GM19035 (cell line): ENCODE results near the gene TINAGL1.

Experiments used
- ATAC-seq: cut with Tn5 transposase; IDR thresholded peaks from one replicate; pipeline ENCODE4 v1.9.1; 2021; ENCODE audit not compliant: unreplicated experiment

Gene TINAGL1

DNA sequence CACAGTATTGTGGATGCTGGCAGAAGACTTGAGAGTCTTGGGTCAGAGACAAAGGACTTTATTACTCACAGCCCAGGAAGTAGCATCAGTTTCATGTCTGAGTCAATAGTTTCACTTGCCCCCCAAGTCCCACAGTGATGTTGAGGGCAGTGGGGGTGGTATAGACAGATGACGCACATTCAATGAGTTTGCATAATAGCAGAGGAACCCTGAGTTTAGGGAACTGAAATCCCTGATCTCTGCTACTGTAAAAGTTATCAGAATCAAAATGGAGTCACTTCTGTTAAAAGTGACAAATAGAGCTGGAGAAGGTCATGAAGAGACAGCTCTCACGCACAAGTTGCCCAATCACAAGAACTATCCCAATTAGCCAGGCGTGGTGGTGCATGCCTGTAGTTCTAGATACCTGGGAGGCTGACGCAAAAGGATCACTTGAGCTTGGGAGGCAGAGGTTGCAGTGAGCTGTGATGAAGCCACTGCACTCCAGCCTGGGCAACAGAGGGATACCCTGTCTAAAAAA lies 29.7 kb downstream of the TINAGL1 start:
- ATAC-seq, result peak; percentile 94

DNA sequence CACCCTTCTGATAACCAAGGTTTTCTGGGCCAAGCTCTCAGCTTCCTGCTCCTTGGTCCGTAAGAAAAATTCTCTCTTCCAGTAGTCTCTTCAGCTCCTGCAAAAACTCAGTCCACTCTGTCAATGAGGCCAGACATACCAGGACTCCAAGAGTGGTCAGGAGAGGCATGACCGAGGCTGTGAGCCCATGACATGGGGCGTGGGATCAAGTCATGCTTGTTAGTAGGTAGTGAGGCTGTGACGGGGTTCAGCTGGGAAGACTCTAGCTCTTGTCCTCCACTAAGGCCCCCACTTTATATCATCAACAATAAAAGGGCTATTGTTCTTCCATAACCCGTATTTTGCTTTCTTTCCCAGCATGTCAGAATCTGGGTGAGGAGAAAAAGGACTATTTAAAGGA lies 31.0 kb downstream of the TINAGL1 start:
- ATAC-seq, result no peak

DNA sequence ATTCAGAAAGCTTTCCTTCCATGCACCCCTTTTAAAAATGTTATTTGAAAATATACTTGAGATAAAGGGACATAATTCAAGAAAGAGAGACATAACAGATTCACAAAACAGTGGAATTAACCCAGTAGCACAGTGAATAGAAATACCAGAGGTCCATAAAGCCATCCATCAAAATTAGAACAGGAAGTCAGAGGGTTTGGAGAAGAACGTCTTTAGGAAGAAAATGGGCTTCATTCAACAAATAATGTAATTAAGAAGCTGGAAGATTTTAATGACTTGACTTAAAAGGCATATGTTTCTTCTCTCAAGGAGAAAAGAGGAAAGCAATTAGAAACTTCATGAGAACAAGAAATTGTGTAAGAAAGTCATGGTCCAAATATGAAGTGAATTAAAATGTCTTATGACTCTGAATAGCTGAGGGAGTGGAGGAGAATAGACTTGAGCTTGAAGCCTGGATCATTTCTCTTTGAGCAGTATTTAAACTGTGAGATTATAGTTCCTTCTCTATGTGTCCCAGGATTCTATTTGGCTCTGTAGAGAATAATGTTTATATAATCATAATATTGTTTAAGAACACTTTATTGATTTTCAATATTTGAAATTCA lies 33.3 kb downstream of the TINAGL1 start:
- no peak for ATAC-seq

DNA sequence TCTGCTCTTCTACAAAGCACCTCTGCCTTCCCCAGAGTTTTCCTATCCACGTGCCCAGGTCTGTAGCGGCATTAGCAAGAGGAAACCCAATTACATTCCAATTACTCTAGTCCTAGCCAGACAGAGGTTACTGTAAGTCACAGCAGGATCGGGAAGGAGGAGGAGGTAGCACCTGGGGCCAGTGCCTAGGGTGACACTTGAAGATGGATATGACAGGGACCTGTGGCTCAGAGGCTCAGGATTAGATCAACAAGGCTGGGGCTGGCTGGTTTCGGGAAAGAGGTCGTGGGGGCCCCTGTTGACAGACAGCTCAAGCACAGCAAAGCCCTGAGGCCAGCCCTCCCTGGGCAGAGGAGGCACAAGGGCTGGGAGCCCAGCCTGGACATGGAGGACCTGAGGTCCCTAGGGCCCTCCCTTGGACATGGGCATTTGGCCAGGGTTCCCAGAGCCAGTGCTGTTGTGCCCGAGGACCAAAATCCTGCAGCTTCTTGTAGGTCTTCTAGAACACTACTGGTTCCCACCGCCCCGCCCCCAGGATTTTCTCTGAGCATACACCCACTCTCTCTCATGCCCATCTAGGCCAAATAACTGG lies 38.2 kb downstream of the TINAGL1 start:
- no peak for ATAC-seq

DNA sequence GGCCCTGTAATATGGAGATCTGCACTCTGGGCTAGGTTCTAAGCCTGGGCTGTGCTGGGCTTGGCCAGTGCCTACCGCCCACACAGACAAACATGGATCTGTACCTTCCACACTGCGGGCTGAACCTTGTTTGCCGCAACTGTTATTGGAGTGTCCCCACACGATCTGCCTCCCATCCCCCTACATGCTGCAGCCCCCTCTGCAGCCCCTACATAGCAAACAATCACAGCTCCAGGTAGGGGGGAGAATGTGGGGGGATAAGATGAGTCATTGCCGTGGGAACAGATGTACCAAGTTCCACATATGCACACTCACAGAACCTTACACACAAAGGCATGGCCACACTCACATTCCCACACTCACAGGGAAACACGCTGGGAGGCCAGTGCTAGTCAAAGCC lies 39.1 kb downstream of the TINAGL1 start:
- no peak for ATAC-seq

DNA sequence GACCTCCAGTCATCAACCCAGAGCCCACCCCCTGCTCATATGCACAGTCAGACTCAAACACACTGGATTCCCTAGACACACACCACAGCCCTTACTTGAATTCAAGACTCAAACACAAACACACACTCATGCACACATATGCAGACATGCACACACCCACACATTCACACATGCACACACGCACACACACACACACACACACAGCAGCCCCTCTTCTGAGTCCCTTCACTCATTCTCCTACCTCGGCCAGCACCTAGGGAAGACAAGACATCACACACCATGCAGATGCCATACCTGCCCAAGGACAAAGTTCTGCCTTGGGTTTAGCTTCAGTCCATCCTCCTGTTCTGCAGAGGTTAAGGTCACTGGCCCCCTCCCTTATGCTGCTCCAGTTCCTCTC lies 39.6 kb downstream of the TINAGL1 start:
- ATAC-seq, result no peak

DNA sequence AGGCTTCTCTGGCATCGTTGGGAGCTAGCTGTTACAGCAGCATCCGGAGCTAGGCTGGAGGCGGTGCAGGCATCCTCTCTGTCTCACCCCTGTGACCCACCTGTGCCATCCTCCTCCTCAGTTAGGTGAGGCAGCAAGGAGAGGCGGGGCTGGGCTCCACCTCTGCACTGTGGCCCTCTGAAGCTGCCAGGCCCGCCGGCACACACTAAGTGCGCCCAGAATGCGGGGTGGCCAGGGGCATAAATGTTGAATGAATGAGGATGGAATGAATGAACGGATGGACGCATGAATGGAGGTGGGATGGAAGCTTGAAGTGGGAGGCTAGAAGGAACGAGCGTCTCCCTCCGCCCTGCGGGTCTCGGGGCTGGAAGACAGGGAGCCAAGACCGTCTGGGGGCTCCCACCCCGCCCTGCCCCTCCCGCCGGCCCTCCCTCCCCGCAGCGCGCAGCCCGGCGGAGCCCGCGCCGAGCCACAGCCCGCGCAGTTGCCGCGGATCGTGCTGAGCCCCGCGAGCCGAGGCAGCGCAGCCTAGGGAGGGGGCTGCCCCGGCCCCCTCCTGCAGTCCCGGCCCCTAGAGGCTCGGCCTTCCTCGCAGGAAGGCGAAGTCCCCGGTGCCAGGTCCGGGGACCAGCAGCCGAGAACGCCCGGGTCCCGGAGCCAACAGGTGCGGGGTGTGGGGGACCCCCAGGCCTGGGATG lies 41.1 kb downstream of the TINAGL1 start, which contains the start of gene HCRTR1:
Gene HCRTR1, plus strand, starts transcription at position 472 of the 698 bp plus-strand sequence. CDS start 1,504 bp downstream, outside the sequence.
- ATAC-seq, result no peak

DNA sequence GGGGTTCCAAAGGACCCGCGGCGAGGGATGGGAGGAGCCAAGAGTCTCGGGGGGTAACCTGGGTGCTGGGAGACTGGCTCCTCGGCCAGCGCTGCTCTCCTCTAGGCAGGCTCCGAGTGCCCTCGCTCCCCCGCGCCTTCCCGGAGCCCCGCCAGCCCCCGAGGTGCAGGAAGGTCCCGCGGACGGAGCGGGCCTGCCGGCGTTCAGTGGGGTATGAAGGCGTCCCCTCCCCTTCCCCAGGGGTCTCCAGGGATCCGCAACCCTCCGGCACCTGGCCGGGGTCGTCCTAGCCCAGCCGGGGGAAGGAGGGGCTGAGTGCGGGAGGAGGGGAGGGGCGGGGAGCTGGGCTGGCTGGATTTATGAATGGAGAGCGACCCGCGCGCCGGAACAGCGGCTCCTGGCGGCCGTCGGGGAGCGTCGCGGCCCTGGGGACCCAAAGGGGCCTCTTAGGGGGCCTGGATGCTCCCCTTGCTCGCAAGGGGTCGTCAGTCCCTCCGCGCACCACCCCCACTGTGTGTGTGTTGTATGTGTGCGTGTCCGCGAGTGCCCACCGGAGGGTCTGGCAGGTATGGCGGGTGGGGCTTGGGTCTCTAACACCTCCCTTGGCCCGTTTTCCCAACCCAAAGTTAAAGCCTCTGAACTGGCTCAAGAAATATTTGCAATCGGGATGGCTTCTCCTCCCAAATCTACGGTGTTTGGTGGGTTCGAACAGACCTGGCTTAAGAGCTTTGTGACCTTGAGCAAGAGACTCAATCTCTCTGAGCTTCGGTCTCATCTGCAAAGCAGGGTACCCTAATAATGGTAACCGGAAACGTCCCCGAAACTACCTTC lies 41.8 kb downstream of the TINAGL1 start:
- ATAC-seq, result no peak

DNA sequence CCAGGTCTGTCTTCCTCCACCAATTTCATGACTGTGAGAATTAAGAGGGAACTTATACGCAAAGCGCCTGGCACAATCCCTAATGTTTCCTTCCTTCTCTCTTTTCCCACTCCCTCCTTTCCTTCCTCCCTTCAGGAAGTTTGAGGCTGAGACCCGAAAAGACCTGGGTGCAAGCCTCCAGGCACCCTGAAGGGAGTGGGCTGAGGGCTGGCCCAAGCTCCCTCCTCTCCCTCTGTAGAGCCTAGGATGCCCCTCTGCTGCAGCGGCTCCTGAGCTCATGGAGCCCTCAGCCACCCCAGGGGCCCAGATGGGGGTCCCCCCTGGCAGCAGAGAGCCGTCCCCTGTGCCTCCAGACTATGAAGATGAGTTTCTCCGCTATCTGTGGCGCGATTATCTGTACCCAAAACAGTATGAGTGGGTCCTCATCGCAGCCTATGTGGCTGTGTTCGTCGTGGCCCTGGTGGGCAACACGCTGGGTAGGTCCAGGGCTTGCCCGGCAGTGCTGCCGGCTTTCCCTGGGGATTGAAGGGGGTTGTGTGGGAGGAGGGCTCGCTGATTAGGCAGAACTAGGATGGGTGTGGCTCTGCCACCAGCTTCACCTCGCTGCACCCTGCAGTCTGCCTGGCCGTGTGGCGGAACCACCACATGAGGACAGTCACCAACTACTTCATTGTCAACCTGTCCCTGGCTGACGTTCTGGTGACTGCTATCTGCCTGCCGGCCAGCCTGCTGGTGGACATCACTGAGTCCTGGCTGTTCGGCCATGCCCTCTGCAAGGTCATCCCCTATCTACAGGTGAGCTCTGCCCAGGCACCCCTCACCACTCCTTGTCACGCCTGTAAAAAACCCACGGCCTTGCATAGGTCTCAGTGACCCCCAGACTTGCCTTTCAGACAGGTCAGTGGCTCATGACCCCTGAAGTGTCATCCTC lies 42.9 kb downstream of the TINAGL1 start:
- ATAC-seq, result no peak

DNA sequence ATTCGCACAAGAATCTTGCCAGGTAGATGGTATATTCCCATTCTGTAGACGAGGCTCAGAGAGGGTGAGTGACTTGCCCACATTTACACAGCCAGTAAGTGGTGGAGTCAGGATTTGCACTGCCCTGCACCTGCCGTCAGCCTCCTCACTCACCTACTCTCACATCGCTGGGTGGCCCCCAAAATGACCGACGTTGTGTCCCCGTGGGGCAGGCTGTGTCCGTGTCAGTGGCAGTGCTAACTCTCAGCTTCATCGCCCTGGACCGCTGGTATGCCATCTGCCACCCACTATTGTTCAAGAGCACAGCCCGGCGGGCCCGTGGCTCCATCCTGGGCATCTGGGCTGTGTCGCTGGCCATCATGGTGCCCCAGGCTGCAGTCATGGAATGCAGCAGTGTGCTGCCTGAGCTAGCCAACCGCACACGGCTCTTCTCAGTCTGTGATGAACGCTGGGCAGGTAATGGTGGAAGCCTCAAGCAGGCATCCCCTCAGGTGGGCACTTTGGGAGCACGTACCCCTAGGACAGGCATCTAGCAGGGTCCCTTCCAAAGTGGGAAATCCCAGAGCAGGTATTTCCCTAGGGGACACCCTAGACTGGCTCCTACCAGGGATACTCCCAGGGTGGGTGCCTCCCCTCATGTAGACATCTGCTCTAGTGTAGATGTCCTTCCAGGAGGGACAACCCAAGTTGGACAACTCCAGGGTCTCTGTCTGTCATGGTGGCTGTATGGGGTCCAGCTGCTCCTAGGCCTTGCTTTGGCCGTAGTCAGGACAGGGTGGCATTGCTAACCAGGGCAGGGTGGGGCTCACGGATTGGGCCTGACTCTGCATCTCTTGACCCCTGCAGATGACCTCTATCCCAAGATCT lies 44.5 kb downstream of the TINAGL1 start:
- no peak for ATAC-seq

DNA sequence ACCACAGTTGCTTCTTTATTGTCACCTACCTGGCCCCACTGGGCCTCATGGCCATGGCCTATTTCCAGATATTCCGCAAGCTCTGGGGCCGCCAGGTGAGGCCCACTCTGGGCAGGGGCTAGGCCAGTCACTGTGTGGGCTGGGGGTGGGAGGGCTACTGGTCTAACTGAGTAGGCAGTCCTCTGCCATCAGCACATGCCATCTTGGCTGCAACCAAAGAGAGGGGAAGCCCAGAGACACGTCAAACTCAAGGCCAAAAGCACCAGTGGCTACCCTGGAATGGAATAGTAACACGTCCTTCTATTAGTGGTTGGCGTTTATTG lies 45.1 kb downstream of the TINAGL1 start:
- no peak for ATAC-seq

DNA sequence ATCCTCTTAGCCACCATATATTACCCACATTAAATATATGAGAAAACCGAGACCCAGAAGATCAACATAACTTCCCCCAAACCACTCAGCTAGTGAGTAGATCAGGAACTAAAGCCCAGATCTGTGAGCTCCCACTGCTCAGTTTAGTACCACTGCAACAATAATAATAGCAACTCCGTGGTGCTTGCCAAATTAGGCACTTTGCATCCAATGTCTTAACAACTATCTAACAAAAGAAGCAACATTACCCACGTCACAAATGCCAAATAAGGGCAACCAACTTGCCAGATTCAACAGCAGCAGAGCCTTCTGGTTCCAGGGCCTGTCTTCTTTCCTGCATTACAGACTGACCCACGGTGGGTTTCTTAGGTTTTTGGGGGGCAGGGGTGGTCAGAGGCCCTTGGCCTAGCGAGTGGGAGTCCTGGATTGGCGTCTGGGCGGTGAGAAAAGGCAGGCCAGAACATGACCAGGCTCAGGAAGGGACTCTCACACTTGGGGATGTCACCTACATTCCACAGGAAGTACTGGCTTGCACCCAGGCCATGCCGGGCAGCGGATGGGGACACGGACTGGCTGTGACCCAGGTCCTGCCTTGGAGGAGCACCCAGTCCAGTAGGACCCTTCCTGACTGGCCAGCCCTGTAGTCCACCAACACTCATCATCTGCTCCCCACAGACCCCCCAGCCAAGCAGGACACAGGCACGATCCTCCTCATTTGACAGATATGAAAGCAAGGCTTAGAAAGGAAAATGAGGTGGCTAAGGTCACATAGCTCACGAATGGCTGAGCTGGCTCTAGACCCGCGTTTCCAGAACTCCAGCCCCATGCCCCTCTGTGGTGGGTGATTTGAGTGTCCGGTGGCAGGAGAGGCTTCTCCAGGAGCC lies 45.8 kb downstream of the TINAGL1 start:
- no peak for ATAC-seq

DNA sequence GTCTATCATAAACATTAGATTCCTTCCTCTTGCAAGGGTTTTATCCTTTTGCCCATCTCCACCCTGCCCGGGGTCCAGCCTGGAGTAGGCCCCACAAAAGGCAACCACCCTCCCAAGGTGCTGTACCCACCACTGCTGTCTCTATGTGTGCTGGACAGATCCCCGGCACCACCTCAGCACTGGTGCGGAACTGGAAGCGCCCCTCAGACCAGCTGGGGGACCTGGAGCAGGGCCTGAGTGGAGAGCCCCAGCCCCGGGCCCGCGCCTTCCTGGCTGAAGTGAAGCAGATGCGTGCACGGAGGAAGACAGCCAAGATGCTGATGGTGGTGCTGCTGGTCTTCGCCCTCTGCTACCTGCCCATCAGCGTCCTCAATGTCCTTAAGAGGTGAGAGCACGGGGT lies 47.0 kb downstream of the TINAGL1 start:
- no peak for ATAC-seq

DNA sequence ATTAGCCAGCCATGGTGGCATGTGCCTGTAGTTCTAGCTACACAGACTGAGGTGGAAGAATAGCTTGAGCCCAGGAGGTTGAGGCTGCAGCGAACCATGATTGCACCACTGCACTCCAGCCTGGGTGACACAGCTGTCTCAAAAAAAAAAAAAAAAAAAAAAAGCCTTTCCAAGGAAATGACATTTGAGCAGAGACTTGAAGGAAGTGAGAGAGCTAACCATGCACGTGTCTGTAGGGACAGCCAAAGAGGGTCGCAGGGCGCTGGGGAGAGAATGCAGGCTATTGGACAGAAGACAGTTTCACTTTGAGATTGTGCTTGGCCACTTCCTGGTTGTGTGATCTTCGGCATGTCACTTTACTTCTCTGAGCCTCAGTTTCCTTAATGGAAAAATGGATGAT lies 48.0 kb downstream of the TINAGL1 start:
- ATAC-seq, result no peak

DNA sequence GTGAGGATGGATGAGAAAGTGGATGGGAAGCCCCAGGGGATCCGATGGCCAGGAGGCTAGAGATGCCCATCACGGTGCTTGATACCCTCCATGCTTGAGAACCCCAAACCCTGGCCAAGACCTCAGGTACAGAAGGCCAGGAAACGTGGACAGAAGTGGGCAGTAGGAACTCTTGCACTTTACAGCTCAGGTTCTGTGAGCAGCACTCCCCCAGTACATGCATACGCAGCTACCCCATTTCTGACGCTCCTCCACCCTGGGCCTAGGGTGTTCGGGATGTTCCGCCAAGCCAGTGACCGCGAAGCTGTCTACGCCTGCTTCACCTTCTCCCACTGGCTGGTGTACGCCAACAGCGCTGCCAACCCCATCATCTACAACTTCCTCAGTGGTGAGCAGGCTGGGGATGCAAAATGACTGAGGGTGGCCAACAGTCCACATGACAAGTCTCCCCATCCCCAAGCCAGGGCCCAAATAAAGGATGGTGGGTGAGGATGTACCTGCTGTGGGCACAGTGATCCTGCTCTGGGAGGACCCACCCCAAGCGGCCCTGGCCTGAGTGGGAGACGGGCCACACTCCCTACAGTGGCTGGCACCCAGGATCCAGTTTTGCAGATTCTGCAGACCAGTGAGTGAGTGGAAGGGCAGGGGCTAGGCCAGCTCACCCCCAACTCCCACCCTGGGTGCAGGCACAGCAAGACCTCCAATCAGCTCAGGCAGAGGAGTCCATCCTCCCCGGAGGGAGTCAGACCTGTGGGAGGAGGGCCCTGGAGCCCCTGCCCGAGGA lies 48.6 kb downstream of the TINAGL1 start:
- no peak for ATAC-seq

DNA sequence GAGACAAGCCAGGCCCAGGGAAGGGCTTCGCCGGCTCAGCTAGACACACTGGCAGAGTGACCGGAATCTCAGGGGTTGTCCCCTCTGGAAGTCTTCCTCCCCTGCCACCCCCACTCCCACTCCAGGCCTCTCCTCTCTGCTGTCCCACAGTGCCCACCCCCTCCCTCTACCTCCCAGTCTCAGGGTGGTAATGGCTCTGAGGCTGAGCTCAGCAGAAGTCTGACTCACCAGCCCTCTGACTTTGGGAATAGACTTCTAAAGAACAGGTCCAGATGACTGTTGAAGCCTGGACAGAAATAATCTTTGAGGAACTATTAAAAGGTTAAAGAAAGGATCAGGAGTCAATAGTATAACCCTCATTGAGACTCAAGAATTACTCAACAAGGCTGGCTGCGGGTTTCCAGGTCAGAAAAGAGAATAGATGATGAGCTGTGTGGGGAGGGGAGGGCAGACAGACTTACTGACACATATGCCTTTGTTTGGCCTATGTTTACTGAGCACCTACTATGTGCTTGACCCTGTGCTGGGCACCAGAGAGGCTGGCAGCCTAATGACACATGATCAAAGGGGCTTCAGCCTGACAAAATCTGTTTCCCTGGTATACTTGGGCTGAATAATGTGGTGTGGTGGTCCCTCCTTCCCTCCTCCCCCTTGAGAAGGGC lies 49.4 kb downstream of the TINAGL1 start:
- ATAC-seq, result no peak
